ENCODE measurements around the gene MYOZ2. TPM values are rescaled to one million over a fixed set of nuclear protein-coding genes. Genes with fewer than 3 reads are reported as not detected.

The MYOZ2 gene
- total and polyA plus RNA-seq, 12 donors: 0.06 to 0.80 (median 0.22) TPM; not detected in 4

- DNase-seq: no peak
- Histone ChIP-seq H3K36me3 (replicated peaks in 1 of 2) (no peaks in the 10 kb centered on the region), H3K4me3 (no peak overlapping the region), H3K9me3 (replicated peaks in 1 of 3) (no peaks in the 10 kb centered on the region), H3K4me1 (replicated peaks in 1 of 2) (no peaks in the 10 kb centered on the region), H3K27ac (no peak overlapping the region), H3K27me3 (no peaks in the 10 kb centered on the region)
- no peak for TF ChIP-seq POLR2A (IDR thresholded peaks at IDR 0.05)
- no peak for TF ChIP-seq CTCF (IDR thresholded peaks at IDR 0.05)
- intact Hi-C loops (cut with DNase I): no loop called here
- 90 to 96% (median 94%) methylated on average over 3 of the region's 3 CpGs for WGBS, 4 donors
Measured at GRCh38 chr4:119191505-119191904, 55.9 kb downstream of the MYOZ2 start.

- no peak overlapping the region for H3K27ac ChIP-seq
- H3K27me3 ChIP-seq: no peaks in the 10 kb centered on the region
- intact Hi-C loops (cut with DNase I): no loop called here
- TF ChIP-seq POLR2A (IDR thresholded peaks at IDR 0.05): no peak
- no peak for TF ChIP-seq CTCF (IDR thresholded peaks at IDR 0.05)
- no peaks in the 10 kb centered on the region for H3K36me3 ChIP-seq (replicated peaks in 1 of 2)
- DNase-seq: no peak
- no peaks in the 10 kb centered on the region for H3K4me1 ChIP-seq (replicated peaks in 1 of 2)
- H3K9me3 ChIP-seq (replicated peaks in 1 of 3): no peaks in the 10 kb centered on the region
- 85 to 91% (median 87%) methylated on average over 8 to 11 of the region's 11 CpGs for WGBS, 4 donors
- no peak overlapping the region for H3K4me3 ChIP-seq
Measured at GRCh38 chr4:119197772-119198212, 62.2 kb downstream of the MYOZ2 start.

- no peak for DNase-seq
- no peak for TF ChIP-seq CTCF (IDR thresholded peaks at IDR 0.05)
- no peak for TF ChIP-seq POLR2A (IDR thresholded peaks at IDR 0.05)
- WGBS, 4 donors: 66 to 68% (median 68%) methylated on average over 4 of the region's 4 CpGs
- no peaks in the 10 kb centered on the region for H3K9me3 ChIP-seq (replicated peaks in 1 of 3)
- H3K36me3 ChIP-seq (replicated peaks in 1 of 2): no peaks in the 10 kb centered on the region
- H3K27ac ChIP-seq: no peak overlapping the region
- no peak overlapping the region for H3K4me3 ChIP-seq
- intact Hi-C loops (cut with DNase I): no loop called here
- H3K4me1 ChIP-seq (replicated peaks in 1 of 2): no peaks in the 10 kb centered on the region
- H3K27me3 ChIP-seq: no peaks in the 10 kb centered on the region
Measured at GRCh38 chr4:119204916-119205315, 69.3 kb downstream of the MYOZ2 start.

GRCh38 chr4:119205690-119206089 lies 70.1 kb downstream of the MYOZ2 start:
- Histone ChIP-seq H3K9me3 (replicated peaks in 1 of 3) (no peaks in the 10 kb centered on the region), H3K4me1 (replicated peaks in 1 of 2) (no peaks in the 10 kb centered on the region), H3K4me3 (no peak overlapping the region), H3K27me3 (no peaks in the 10 kb centered on the region), H3K36me3 (replicated peaks in 1 of 2) (no peaks in the 10 kb centered on the region), H3K27ac (peak overlapping the region in 1 of 5 donors; percentile 55)
- DNase-seq: no peak
- intact Hi-C loops (cut with DNase I): no loop called here
- no peak for TF ChIP-seq CTCF (IDR thresholded peaks at IDR 0.05)
- TF ChIP-seq POLR2A (IDR thresholded peaks at IDR 0.05): no peak
